Ovary (tissue), 9 donors: ENCODE data around the gene CNP. TPM values are rescaled to one million over a fixed set of nuclear protein-coding genes. Genes with fewer than 3 reads are reported as not detected.
A peak's percentile ranks its signal among the peaks of the same experiment; 100 is the strongest.

Source experiments
- DNase-seq, 5 donors: peaks; one replicate each; pipeline ENCODE4 v3.0.0-alpha.2; 2019 to 2020
- H3K27ac ChIP-seq, 2 donors: fragments of 200-600 bp; one replicate each; pipeline versions ENCODE4 v1.5.1 to v1.8.0; 2019 to 2022
- H3K27me3 ChIP-seq: fragments of 200-600 bp; one replicate; pipeline ENCODE4 v1.8.0; 2022
- H3K36me3 ChIP-seq: fragments of 200-600 bp; sonication (generic); one replicate; pipeline ENCODE4 v1.5.1; 2019
- H3K4me1 ChIP-seq: one replicate; pipeline ENCODE4 v1.8.1; 2013; ENCODE audit warnings: mild to moderate bottlenecking, moderate library complexity; ENCODE audit not compliant: insufficient read depth
- H3K4me3 ChIP-seq: fragments of 200-600 bp; sonication (generic); one replicate; pipeline ENCODE4 v1.5.1; 2017
- H3K9me3 ChIP-seq, 2 donors: fragments of 200-600 bp in 1 of 2; sonication (generic) in 1 of 2; one replicate each; pipeline versions ENCODE4 v1.5.1 to v1.8.1; 2013 to 2019; ENCODE audit warnings: mild to moderate bottlenecking in 1 of 2, moderate library complexity in 1 of 2
- CTCF ChIP-seq, 3 donors: fragments of 450-650 bp in 2 of 3; fragments of 200-600 bp in 1 of 3; IDR thresholded peaks; one replicate each; pipeline versions ENCODE4 v1.5.1 to v1.8.0; 2016 to 2022; ENCODE audit warnings: antibody characterized with exemption in 3 of 3, mild to moderate bottlenecking in 1 of 3
- EP300 ChIP-seq: sonication (generic); formaldehyde crosslinking; IDR thresholded peaks from one replicate; pipeline ENCODE4 v1.6.1; 2017; ENCODE audit warnings: antibody characterized with exemption
- POLR2A ChIP-seq: fragments of 450-650 bp; IDR thresholded peaks from one replicate; pipeline ENCODE4 v1.6.1; 2017; ENCODE audit warnings: antibody characterized with exemption, mild to moderate bottlenecking, moderate library complexity
- WGBS, 3 donors: extraction: QIAGEN DNeasy Blood & Tissue Kit in 1 of 3; methylation state at CpG; one replicate each; pipeline versions ENCODE4 v1.1.5 to v1.1.7; 2013 to 2017; 5-methylcytosine and 5-hydroxymethylcytosine counted together
- intact Hi-C, 4 donors: fragments of 100-400 bp; cut with DNase I; formaldehyde crosslinking; loops; one replicate each; pipeline versions ENCODE4 v1.11.0 to v1.15.1; 2022 to 2023
- polyA plus RNA-seq, 2 donors: library from polyadenylated mRNA; stranded (reverse); fragments of 200-250 nt in 1 of 2; fragments of 350-450 nt in 1 of 2; fragmentation: Illumina TruSeq in 1 of 2; extraction: RNeasy Lipid Tissue Mini Kit (QIAGEN cat#74804) in 1 of 2; gene quantifications; one replicate each; pipeline ENCODE4 v1.2.3, GENCODE V29; 2013 to 2014
- total RNA-seq, 7 donors: library from RNA; depleted of rRNA in 2 of 7; stranded (reverse); fragments of >200 nt in 2 of 7; fragmentation: NEBNext Ultra II Directional in 3 of 7; extraction: Animal tissue kit (Norgen Biotek cat#: 25700) in 3 of 7; gene quantifications; one replicate each; pipeline versions ENCODE4 v1.1.0 to v1.2.4, GENCODE V29; 2016 to 2023
- donor health status: DM: no; HTN: no; CAD: no; lungs with moderate emphysema.
- donor health status: DM: no; HTN: no; CAD: no.
- donor health status: Bipolar disorder and iron deficiency.
- donor health status: DM: yes; HTN: yes; CAD: no.
- donor health status: DM: no; HTN: no; CAD: no.
- donor health status: DM: yes; HTN: yes; CAD: no.

Gene CNP
- total and polyA plus RNA-seq, 9 donors: 30.5 to 88.9 (median 74.1) TPM

- 0 to 1% (median 0%) methylated on average over 71 to 80 of the region's 80 CpGs for WGBS, 3 donors
- Histone ChIP-seq H3K36me3 (no peaks in the 10 kb centered on the region), H3K27ac (peak within 1 kb of the TSS; percentile 46 to 71), H3K9me3 (no peaks in the 10 kb centered on the region), H3K27me3 (no peaks in the 10 kb centered on the region), H3K4me1 (peaks cover 8% of the 10 kb centered on the region), H3K4me3 (peak within 1 kb of the TSS; percentile 98)
- TF ChIP-seq POLR2A (peak; percentile 61), EP300 (no peak)
- intact Hi-C loops: no loop called here
- DNase-seq: peak; percentile 96 to 98 (median 97)
These were observed 48.1 kb upstream of the CNP start, which contains the start of gene ACLY for GRCh38 chr17:41918314-41919164. Gene ACLY (minus strand): TSS chr17:41918951. CDS start chr17:41913873, 5,078 bp downstream.

- no peaks in the 10 kb centered on the region for H3K36me3 ChIP-seq
- no peak for TF ChIP-seq POLR2A
- TF ChIP-seq EP300: no peak
- TF ChIP-seq CTCF (IDR thresholded peaks at IDR 0.05): no peak
- no peaks in the 10 kb centered on the region for H3K27me3 ChIP-seq
- peak overlapping the region; percentile 3 to 71 for H3K27ac ChIP-seq
- H3K4me1 ChIP-seq: peaks cover 7% of the 10 kb centered on the region
- no peak for DNase-seq
- peak overlapping the region; percentile 98 for H3K4me3 ChIP-seq
- H3K9me3 ChIP-seq: no peaks in the 10 kb centered on the region
- WGBS, 3 donors: 2 to 4% (median 3%) methylated on average over 29 to 33 of the region's 33 CpGs
- intact Hi-C loops: no loop called here
These were observed 47.3 kb upstream of the CNP start for GRCh38 chr17:41919165-41919817.

DNA sequence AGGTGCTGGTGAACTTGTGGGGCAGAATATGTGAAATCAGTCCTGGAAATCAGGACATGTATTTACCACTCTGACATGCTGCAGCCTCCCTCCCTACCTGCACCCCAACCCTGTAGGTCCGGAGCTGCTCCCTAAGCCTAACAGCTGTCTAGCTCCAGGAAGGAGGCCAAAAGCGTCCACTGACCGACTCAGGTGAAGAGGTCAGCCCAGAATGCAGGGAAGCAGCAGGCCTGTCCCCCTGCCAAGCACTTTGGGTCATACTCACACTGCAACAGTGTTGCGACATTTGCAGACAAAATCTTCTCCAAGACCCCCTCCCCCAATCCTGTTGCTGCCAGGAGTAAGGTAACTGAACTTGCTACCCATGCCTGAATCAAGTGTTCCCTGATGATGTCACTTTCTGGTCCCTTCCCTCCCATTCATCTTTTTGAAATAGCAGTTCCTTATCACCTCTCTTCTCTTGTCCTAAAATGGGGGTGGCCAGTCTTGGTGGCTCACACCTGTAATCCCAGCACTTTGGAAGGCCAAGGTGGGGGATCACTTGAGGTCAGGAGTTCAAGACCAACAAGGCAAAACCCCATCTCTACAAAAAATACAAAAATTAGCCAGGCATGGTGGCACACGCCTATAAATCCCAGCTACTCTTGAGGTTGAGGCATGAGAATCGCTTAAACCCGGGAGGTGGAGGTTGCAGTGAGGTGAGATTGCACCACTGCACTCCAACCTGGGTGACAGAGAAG is 46.6 kb upstream of the CNP start:
- no peak for TF ChIP-seq CTCF (IDR thresholded peaks at IDR 0.05)
- TF ChIP-seq EP300: no peak
- no peak for TF ChIP-seq POLR2A
- DNase-seq: peak; percentile 30 to 61 (median 52)
- Histone ChIP-seq H3K27ac (no peak overlapping the region), H3K9me3 (no peaks in the 10 kb centered on the region), H3K27me3 (no peaks in the 10 kb centered on the region), H3K4me3 (no peak overlapping the region), H3K36me3 (no peaks in the 10 kb centered on the region), H3K4me1 (peaks cover 5% of the 10 kb centered on the region)
- intact Hi-C loops: no loop called here
- WGBS, 3 donors: 71 to 73% (median 72%) methylated on average over 7 of the region's 7 CpGs

DNA sequence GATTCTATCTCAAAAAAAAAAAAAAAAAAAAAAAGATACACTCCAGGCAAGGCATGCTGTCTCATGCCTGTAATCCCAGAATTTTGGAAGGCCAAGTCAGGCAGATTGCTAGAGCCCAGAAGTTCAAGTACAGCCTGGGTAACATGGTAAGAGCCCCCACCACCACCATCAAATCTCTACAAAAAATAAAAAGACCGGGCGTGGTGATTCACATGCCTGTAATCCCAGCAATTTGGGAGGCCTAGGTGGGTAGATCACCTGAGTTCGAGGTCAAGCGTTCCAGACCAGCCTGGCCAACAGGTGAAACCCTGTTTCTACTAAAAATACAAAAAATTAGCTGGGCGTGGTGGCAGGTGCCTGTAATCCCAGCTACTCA is 46.0 kb upstream of the CNP start:
- intact Hi-C loops: no loop called here

DNA sequence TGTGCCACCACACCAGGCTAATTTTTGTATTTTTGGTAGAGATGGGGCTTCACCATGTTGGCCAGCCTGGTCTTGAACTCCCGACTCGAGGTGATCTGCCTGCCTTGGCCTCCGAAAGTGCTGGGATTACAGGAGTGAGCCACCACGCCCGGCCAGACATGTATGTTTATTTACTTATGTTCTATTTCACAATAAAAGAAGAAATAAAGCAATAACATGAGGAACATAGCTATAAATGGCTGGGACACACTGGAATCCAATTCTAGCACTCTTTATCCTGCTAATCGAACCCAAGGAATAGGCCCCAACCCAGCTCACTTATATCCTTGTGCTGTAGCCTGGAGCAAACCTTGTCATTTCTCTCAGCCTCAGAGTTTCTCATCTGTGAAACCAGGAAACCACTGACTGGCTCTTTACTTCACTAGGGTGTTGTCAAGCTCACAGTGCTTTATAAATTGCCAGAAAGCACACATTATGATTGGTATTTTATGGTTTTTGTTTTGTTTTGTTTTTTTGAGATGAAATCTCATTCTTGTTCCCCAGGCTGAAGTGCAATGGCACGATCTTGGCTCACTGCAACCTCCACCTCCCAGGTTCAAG is 40.5 kb upstream of the CNP start:
- DNase-seq: no peak
- Histone ChIP-seq H3K27ac (no peak overlapping the region), H3K4me3 (no peak overlapping the region), H3K9me3 (no peaks in the 10 kb centered on the region), H3K27me3 (no peaks in the 10 kb centered on the region), H3K4me1 (peaks cover 3% of the 10 kb centered on the region), H3K36me3 (no peaks in the 10 kb centered on the region)
- 86 to 90% (median 88%) methylated on average over 7 of the region's 7 CpGs for WGBS, 3 donors
- intact Hi-C loops: no loop called here
- no peak for TF ChIP-seq EP300

More for the DNA sequence above, 46.0 kb upstream of the CNP start:
- DNase-seq: no peak
- peaks cover 5% of the 10 kb centered on the region for H3K4me1 ChIP-seq
- WGBS, 3 donors: 94 to 98% (median 97%) methylated on average over 5 of the region's 5 CpGs
- no peaks in the 10 kb centered on the region for H3K27me3 ChIP-seq
- no peaks in the 10 kb centered on the region for H3K9me3 ChIP-seq
- TF ChIP-seq EP300: no peak
- no peaks in the 10 kb centered on the region for H3K36me3 ChIP-seq
- no peak overlapping the region for H3K4me3 ChIP-seq
- H3K27ac ChIP-seq: no peak overlapping the region
